Erythroblast (primary cell): ENCODE results near the gene EXO1.

ENCODE experiments used
- GATA1 ChIP-seq: IDR thresholded peaks from 2 replicates; pipeline ENCODE4 v1.6.1; 2011; ENCODE audit warnings: low read depth, mild to moderate bottlenecking, control low read depth, low read length, moderate library complexity
- POLR2A ChIP-seq: IDR thresholded peaks from 2 replicates; pipeline ENCODE4 v1.6.1; 2011; ENCODE audit warnings: mild to moderate bottlenecking, low read length

- no peak for TF ChIP-seq POLR2A
- TF ChIP-seq GATA1 = no peak
Measured at GRCh38 chr1:241883159-241883558, 35.2 kb downstream of the EXO1 start.
